ENCODE results near the gene MEST.
"Not testable (repeated sequence)": the region's sequence is repeated elsewhere in the genome, so short reads cannot be mapped to it uniquely, and the experiment has no call there.

DNA sequence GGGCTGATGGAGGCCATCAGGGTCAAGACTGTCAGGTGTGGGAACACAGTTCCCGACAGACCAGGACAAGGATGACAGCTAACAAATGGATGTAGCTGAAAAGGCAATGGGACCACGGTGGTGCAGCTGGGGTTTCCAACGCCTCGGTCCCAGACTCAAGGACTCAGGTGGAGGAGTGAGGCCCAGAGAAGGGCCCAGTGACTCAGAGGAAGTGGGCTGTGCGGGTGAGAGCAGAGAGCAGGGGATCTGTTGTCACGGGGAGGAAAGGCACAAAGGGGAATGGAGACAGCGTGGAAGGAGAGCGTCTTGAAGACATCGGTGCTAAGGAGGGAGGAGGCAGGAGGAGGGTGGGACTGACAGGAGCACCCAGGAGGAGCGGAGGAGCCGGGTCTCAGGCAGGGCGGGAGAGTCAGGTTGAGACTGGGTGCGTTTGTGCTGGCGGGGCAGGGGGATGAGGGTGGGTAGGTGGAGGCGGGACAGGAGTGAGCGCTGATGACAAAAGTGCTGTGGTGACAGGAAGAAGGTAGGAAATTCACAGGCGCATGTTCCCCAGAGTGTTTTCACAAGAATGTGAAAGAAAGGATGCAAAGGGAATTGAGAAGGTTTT, 31.7 kb downstream of the MEST start:
- TF ChIP-seq, protein P1, sequence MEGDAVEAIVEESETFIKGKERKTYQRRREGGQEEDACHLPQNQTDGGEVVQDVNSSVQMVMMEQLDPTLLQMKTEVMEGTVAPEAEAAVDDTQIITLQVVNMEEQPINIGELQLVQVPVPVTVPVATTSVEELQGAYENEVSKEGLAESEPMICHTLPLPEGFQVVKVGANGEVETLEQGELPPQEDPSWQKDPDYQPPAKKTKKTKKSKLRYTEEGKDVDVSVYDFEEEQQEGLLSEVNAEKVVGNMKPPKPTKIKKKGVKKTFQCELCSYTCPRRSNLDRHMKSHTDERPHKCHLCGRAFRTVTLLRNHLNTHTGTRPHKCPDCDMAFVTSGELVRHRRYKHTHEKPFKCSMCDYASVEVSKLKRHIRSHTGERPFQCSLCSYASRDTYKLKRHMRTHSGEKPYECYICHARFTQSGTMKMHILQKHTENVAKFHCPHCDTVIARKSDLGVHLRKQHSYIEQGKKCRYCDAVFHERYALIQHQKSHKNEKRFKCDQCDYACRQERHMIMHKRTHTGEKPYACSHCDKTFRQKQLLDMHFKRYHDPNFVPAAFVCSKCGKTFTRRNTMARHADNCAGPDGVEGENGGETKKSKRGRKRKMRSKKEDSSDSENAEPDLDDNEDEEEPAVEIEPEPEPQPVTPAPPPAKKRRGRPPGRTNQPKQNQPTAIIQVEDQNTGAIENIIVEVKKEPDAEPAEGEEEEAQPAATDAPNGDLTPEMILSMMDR (IDR thresholded peaks at IDR 0.05; ENCODE audit: low read length), result not testable (repeated sequence)
- TF ChIP-seq EZH2 (IDR thresholded peaks at IDR 0.05; ENCODE audit: borderline replicate concordance, low read length), result not testable (repeated sequence)
